IPS-NIHi11 (cell line): ENCODE results near the gene CTIF.

Source experiments
- DNase-seq: peaks from one replicate; pipeline ENCODE4 v3.0.0; 2012; ENCODE audit warnings: mixed read lengths, low spot score

CTIF gene

DNA sequence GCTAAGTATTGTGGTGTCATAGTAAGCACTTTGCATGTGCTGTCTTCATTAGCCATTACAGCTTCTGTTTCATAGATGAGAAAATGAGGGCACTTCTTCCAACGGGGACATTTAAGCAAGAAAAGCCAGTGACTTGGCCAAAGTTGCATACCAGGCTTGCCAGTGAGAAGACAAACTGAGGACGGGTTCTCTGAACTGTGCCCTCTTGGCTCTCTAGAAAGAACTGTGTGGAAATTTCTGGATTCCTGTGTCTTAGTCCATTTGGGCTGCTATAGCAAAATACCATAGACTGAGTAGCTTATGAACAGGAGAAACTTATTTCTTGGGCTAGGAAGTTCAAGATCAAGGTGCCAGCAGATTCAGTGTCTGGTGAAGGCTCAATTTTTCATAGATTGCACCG, 13.3 kb downstream of the CTIF start:
- DNase-seq, result no peak

DNA sequence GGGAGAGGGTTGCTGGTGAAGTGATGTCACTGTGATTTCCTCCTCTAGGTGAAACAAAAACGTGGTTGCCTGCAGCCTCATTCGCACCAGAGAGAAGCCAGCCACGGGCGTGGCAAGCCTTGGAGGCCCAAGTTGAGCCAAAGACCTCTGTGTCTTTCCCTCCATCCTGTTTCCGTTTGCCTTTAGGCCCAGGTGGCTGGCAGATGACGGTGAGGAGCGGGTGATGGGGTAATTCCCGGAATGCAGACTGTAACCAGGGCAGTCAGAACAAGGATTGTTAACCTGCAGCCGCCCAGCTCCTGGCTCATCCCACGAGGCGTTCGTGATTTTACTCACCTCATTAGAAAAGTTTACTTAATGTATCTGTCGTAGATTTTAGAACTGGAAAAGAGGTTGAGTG, 14.4 kb downstream of the CTIF start:
- no peak for DNase-seq

DNA sequence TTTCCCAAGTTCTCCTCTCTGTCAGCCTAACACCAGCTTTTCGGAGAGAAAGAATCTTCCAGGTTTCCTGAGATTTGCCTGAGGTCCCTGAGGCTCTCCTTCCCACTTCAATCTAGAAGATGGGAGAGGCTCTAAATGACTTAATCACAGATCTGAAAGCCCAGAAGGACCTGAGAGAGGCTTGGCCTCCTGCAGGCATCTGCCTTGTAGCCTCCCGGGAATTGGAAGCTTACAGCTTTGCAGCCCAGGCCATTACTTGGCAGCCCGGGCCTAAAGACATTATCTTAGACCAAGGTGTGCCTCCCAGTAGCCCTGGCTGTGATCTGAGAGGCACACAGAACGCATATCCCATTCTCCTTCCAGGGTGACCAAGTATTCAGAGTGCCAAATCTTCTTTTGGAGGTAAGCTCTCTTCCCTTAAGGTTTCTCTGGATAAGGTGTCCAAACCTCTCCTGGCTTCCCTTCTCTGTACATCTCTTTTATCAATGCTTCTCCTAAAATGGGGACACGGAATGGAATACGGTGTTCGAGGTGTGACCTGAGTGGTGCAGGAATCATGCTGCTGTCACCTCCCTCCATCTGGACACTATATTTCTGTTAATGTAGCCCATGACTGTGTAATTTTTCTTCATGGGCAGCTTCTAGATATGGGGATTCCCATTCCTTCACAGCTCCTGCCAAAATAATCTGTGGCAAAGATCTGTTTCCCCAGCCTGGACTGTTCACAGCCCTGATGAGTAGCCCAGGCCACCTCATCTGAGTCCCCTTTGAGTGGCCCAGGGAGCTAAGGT, 16.0 kb downstream of the CTIF start:
- DNase-seq, result no peak

DNA sequence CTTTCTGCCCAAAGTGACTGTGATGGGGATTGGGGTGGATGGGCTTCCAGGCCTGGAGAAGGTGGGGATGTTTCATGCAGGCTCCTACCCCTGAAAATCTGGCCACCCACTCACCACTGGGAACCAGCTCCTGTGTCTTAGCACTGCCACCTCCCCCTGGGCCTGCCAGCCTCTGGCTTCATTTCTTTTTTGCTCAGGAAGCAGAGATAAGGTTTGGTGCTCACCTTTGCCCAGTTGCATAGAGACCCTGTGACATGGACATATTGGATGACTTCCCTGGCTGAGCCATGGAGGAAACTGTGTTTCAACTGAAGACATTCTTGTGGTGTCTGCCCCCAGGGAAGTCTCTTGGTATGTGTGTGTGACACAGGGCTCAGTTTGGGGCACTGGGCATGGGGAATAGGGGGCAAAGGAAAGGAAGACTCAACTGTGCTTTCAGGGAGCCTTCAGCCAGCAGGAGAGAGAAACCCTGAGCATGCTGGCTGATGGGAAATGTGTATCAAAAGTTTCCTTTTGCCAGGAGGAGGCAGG, 16.7 kb downstream of the CTIF start:
- no peak for DNase-seq

DNA sequence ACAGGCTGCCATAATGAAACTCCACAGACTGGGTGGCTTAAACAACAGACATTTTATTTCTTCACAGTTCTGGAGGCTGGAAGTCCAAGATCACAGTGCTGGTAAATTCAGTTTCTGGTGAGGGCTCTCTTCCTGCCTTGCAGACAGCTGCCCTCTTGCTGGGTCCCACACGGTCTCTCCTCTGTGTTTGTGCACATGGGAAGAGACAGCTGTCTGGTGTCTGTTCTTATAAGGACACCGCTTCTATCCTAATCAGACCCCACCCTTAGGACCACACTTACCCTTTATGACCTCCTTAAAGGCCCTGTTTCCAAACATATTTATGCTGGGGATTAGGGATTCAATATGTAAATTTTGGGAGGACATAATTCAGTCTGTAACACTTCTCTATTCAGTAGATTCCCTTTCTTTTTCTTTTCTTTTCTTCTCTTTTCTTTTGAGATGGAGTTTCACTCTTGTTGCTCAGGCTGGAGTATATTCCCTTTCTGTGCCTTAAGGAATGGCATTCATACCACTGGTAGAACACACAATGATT, 18.9 kb downstream of the CTIF start:
- no peak for DNase-seq

DNA sequence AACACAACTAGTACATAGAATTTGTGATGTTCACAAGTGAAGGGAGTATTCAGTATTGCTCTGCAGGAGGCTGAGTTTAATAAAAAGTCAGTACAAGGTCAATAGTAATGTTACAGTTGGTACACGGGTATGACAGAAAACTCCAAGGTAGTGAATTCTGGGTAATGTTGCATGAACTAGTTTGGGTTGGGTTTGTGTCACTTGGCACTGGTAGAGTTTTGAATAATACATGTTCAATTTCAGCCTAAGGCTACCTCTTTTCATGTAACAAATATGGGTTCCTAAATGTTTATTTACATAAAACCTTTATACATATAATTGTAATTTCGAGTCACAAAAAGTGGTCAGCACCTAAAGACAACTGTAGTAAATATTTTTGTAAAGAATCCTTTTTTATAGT, 19.4 kb downstream of the CTIF start:
- no peak for DNase-seq

DNA sequence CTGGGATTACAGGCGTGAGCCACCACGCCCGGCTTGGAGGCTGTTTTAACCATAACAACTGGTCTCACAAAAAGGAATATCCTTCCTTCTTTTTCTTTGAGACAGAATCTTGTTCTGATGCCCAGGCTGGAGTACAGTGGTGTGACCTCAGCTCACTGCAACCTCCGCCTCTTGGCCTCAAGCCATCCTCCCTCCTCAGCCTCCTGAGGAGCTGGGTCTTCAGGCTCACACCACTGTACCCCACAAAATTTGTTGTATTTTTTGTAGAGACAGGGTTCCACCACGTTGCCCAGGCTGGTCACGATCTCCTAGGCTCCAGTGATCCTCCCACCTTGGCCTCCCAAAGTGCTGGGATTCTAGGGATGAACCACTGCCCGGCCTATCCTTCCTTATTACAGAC, 21.7 kb downstream of the CTIF start:
- DNase-seq, result no peak

DNA sequence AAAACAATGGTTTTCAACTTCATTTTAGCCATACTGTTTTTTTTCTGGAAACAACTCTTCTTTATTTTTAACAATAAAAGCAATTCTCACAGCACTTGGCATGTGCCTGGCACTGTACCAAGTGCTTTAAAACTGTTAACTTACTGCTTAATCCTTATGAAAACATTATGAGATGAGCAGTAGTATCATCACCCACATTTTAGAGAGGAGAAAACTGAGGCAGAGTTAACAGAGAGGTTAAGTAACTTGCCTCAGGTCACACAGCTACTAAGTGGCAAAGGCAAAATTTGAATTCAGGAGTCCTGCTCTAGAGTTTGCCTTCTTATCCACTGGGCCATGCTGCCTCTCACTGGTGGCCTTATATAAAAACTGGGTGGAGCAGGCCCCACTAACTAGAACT, 23.2 kb downstream of the CTIF start:
- no peak for DNase-seq

DNA sequence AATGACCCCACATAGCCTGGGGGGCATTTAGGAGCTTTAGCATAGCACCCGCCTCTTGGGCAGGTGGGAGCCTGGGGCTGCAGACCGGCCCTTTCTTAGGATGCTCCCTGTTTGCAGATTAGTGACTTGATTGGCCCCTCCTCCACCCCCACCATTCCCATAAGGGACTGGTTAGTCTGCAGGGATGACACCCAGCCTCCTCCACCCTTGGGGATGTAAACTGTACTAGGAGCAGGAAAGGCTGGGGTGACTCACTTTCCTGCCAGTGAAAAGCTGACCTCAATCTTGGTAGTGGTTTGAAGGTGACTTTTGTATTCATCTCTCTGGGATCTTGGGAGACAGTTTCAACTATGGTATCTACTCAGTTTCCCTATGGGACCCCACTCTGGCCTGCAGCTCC, 24.2 kb downstream of the CTIF start:
- DNase-seq, result no peak

DNA sequence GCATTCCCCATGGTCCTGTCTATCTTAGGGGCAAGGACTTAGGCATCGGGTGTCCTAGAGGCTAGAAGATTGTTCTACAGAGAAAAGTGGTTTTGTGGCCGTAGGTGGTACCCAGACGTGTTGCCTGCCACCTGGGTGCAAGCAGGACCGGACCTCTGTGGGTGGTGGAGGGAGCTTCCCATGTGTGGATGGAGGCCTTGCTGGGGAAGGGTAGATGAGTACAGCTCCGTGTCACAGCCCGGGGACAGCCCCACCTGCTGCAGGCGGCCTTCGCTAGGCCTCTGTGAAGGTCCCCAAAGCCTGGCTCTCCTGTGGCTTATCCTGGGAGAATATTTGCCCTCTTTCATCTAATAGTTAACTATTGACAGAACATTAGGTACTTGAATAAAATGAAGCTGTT, 25.3 kb downstream of the CTIF start:
- DNase-seq, result no peak

DNA sequence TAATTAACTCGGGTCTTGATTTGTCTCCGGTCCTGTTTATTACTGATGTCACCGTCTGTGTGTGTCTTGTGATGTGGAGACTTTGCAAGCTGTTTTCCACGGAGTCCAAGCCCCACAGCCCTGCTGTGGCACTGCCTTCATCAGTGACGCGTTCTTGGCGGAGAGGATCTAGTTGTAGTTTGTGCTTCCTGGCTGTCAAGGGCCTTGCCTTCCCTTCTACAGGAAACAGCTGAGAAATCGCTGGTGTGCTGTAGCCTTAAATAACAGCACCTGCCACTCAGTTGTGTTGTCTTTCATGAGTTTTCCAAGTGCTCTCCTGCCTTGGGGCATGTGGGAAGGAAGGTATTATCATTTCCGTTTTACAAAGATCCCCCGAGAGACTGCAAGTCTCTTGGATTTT, 26.3 kb downstream of the CTIF start:
- no peak for DNase-seq

DNA sequence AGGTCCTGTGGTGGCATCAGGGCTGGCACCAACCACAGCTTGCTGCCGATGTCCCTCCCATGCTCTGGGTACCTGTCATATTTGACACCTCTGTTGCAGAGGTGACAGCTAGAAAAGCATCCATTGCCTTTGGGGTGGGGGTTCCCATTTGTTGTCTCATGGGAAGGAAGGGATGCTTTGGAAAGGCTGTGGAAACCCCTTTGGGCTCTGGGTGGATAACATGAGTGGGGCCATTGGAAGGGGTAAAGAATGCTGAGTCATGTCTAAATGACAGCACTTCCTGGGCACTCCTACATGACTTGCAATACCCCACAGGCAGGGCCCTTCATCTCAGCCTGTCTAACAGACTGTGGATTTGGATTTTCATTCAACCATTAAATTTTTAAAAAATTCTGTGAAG, 27.8 kb downstream of the CTIF start:
- DNase-seq, result no peak

DNA sequence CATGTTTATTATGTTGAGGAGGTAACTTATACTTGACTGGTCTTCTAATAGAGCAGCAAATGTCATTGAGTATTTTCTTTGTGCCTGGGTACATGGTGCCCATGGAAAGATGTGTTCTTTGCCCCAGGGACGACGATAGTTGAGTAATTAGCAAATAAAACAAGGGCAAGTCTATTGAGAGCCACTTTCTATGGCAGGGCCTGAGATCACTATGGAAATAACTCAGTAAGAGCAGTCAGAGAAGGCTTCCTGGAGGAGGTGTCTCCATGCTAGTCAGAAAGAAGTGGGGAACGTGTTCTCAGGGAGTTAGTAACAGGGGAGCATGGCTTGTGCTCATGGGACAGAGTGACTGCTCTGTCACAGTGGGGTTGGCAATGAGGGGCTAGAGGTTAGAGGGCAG, 28.6 kb downstream of the CTIF start:
- DNase-seq, result no peak

DNA sequence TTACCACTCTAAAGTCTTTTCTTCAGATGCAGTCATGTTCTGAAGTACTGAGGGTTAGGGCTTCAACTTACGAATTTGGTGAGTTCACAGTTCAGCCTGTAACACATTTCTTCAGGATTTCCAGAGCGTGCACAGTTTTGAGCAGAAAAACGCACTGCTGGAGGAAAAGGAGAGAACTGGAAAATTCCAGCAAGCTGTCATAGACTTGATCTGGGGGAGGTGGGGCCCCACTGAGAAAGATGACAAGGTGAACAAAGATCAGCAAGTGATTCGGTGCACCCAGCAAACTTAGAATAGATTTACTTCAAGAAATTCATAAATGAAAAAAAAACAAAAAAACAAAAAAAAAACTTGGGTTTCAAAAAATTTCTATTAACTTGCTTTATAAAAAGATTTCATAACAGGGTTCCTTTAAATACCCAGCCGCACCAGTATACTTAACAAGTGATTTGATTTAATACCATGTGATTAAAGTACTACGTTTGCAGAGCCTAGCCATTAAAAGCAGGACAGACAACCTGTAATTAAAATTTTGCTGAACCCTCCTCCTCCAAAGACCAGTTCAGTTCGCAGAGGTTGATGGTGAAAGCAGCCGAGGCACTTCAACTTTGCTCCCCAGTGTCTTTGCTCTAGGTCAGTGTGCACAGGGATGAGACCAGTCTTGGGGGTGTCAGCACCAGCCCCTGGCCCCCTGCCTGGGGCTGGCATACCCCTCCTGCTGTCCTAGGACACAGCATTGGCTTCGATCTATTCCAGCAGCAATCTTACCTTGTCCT, 30.5 kb downstream of the CTIF start:
- no peak for DNase-seq

DNA sequence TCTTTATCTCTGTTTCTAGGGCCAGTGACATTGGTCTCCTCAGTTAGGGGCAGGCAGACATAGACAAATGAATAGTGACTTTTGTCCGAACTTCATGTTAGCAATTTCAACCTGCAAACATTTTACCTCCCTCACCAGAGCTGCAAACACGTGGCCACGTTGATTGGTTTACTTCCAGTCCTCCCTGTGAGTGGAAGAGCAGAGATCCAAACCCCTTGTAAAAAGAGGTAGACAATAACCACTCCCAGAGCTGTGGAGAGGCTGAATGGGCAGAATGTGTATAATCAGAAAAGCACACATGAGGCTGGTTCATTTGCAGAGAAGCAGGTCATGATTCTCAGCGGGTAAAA, 31.1 kb downstream of the CTIF start:
- DNase-seq, result no peak

DNA sequence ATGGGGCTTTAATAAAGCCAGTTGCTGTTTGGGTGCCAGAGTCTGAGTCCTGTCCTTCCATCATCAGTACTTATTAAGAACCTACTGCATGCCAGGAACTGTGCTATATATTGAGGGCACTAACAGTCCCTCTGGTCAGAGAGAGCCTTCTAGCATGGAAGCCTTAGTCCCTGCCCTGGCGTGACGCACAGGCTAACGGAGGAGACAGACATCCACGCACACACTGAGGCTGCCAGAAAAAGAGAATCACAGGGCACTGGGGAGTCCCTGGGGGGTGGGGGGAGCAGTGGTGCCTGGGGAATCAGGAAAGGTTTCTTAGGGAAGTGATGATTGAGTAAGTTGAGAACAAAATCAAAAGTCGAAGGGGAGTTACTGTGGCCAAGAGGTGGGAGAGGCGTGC, 31.5 kb downstream of the CTIF start:
- no peak for DNase-seq

DNA sequence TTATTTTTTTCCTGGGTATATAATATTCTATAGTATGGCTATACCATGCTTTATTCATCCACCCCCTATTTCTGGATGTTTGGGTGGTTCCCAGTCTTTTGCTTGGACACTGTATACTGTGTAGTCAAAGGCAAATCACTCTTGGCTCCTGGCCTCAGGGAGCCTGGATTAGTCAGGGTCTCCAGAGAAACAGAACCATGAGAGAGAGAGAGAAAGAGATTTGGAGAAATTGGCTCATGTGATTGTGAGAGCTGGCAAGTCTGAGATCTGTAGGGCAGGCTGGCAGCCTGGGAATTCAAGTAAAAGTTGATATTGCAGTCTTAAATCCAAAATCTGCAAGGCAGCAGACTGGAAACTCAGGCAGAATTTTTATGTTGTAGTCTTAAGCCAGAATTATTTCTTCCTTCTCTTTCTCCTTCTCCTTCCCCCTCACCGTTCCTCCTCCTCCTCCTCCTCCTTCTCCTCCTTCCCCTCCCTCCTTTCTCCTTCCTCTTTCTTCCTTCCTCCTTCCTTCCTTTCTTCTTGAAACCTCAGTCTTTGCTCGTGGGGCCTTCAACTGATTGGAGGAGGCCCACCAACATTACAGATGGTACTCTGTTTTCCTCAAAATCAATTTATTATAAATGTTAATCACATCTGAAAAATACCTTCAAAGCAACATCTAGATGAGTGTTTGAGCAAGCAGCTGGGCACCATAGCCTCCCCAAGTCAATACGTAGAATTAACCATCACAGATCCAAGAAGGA, 33.0 kb downstream of the CTIF start:
- no peak for DNase-seq

DNA sequence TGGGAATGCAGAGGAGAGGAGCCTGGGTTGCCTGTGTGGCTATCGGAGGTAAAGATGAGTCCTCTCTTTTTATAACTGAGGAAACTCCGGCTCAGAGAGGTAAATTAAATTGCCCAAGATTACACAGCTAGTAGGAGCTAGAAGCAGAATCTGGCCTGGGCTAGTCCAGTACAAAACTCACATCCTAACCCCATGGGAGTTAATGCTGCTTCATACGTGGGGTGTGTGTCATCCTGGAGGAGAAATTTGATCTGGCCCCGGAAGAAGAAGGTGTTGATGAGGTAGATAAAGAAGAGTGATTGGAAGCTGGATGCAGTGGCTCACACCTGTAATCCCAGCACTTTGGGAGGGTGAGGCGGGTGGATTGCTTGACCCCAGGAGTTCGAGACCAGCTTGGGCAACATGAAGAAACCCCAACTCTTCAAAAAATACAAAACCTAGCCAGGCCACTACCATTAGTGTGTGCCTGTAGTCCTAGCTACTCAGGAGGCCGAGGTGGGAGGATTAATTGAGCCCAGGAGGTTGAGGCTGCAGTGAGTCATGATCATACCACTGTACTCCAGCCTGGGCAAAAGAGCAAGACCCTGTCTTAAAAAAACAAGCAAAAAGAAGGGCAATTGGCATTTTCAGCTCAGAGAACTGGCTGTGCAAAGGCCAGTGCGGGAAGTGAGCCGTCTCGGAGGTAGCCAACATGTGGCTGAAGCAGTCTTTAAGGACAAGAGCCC, 33.7 kb downstream of the CTIF start:
- no peak for DNase-seq

DNA sequence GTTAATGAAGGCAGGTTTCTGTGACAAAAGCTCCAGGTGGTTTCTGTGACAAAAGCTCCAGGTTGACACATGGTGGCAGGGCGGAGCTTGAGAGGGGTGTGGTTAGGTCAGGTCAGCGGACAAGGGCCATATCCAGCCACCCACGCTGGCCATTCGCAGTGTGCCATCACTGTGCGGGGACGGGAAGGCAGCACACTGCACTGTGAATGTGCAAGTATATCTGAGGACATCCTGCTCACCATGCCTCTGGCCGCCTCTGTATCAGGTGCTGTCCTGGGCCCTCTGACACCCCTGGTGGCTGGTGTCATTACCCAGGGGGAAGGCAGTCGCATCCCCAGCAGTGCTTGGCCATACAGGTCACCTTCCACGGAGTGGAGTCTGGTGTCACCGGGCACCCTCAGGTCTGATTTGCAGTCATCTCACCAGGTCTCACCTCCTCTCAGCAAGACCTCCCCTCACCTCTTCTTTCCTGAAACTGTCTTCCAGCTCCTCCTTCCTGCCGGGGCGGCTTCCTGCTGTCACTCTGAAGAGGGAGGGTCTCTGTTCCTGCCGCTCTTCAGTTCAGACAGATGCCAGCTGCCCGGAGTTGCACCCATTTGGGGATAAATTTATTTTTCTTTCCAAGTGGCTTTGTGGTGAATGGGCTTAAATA, 34.9 kb downstream of the CTIF start:
- DNase-seq, result peak; percentile 38

DNA sequence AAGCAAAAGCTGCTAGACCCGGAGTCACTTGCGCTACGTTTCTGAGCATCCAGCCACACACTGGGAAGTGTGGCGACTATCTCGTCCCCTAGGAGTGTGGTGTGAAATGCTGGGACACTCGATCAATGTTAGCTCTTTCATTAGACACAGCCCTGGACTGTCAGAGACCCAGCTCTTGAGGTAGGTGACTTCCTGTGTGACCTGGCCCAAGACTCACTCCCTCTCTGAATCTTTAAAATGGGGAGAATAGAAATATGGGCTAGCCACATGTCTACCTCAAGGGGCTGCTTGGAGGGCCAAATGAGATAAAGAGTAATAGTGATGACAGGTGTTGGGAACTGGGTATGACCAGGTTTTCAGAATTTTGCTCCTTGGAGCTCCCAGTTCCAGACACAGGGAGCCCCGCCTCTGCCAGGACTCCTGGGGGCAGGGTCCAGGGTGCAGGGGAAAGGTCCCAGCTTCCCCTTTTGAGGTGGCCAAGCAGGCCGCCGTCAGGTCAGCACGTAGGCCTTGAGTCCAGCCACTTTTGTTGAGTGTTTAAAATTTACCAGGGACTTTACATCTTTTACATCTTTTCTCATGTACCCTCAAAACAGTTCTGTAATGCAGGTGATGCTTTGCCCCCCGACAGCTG, 36.0 kb downstream of the CTIF start:
- DNase-seq, result no peak

DNA sequence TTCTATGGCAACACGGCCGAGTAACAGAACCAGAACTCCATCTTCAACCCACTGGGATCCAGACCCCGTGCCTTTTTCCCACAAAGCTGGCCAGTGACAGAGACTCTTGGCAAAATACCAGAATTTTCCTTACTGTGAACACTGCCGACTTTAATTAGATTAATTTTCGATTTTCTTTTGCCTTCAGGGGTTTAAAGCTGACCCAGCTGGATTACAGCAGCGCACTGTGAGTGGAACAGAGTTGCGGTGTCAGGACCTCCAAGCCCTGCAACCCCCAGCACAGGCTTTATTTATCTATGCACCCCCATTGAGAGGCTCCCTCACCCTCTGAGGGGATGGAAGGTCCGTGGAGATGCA, 36.4 kb downstream of the CTIF start:
- DNase-seq, result no peak
